Lung (tissue), 12 donors: Measurements from ENCODE around the gene PWWP2B. TPM values are rescaled to one million over a fixed set of nuclear protein-coding genes. Genes with fewer than 3 reads are reported as not detected.
"Not testable (repeated sequence)": the region's sequence is repeated elsewhere in the genome, so short reads cannot be mapped to it uniquely, and the experiment has no call there.

Experiments
- ATAC-seq: fragments of 200-7000 bp; cut with Tn5 transposase; one replicate; pipeline ENCODE4 v1.9.1; 2020; ENCODE audit warnings: moderate number of reproducible peaks; ENCODE audit not compliant: insufficient read depth, low FRiP score
- DNase-seq, 3 donors: peaks; one replicate each; pipeline ENCODE4 v3.0.0-alpha.2; 2013 to 2017
- H3K27ac ChIP-seq, 2 donors: one replicate each; pipeline ENCODE4 v1.5.1; 2013; ENCODE audit warnings: mild to moderate bottlenecking in 2 of 2, moderate library complexity in 2 of 2, control low read depth in 1 of 2, inconsistent platforms in 1 of 2, low read depth in 1 of 2, low read length in 1 of 2
- H3K27me3 ChIP-seq, 3 donors: one replicate each; pipeline ENCODE4 v1.5.1; 2013; ENCODE audit warnings: low read length in 2 of 3; ENCODE audit not compliant: control insufficient read depth in 3 of 3, insufficient read depth in 3 of 3
- H3K36me3 ChIP-seq, 4 donors: one replicate each; pipeline ENCODE4 v1.5.1; 2013; ENCODE audit warnings: low read length in 4 of 4, mild to moderate bottlenecking in 1 of 4, moderate library complexity in 1 of 4; ENCODE audit not compliant: control insufficient read depth in 4 of 4, insufficient read depth in 4 of 4
- H3K4me1 ChIP-seq, 5 donors: one replicate each; pipeline ENCODE4 v1.5.1; 2013; ENCODE audit warnings: low read length in 5 of 5, mild to moderate bottlenecking in 2 of 5, moderate library complexity in 1 of 5; ENCODE audit not compliant: control insufficient read depth in 5 of 5, insufficient read depth in 5 of 5
- H3K4me3 ChIP-seq: one replicate; pipeline ENCODE4 v1.5.1; 2013; ENCODE audit warnings: mild to moderate bottlenecking, control low read depth, moderate library complexity
- H3K9ac ChIP-seq, 2 donors: one replicate each; pipeline ENCODE4 v1.5.1; 2013; ENCODE audit warnings: low read length in 2 of 2, control low read depth in 1 of 2; ENCODE audit not compliant: insufficient read depth in 1 of 2
- H3K9me3 ChIP-seq, 4 donors: one replicate each; pipeline ENCODE4 v1.5.1; 2013; ENCODE audit warnings: low read length in 3 of 4, mild to moderate bottlenecking in 1 of 4, moderate library complexity in 1 of 4; ENCODE audit not compliant: control insufficient read depth in 4 of 4, insufficient read depth in 3 of 4
- WGBS, 2 donors: extraction: QIAGEN DNeasy Blood & Tissue Kit; methylation state at CpG; one replicate each; pipeline ENCODE4 v1.1.7; 2013; 5-methylcytosine and 5-hydroxymethylcytosine counted together
- polyA plus RNA-seq, 2 donors: library from polyadenylated mRNA; stranded (reverse); fragments of 200-250 nt; gene quantifications; one replicate each; pipeline ENCODE4 v1.2.1, GENCODE V29; 2013
- total RNA-seq, 2 donors: library from RNA; depleted of rRNA in 1 of 2; stranded (reverse); fragments of >200 nt in 1 of 2; gene quantifications; one replicate each; pipeline ENCODE4 v1.2.1, GENCODE V29; 2014 to 2021
- TF ChIP-seq, protein P1 (sequence below): IDR thresholded peaks from 2 replicates; pipeline ENCODE4 v1.5.1; 2012; ENCODE audit warnings: mild to moderate bottlenecking; ENCODE audit errors: control extremely low read depth, extremely low read depth
- donor health status: control.
- donor health status: control.
- donor health status: Bipolar disorder and iron deficiency.
- donor health status: healthy.
- donor health status: DM: yes; HTN: yes; CAD: no.

The PWWP2B gene
- total and polyA plus RNA-seq, 4 donors = 20.1 to 33.4 (median 21.1) TPM

DNA sequence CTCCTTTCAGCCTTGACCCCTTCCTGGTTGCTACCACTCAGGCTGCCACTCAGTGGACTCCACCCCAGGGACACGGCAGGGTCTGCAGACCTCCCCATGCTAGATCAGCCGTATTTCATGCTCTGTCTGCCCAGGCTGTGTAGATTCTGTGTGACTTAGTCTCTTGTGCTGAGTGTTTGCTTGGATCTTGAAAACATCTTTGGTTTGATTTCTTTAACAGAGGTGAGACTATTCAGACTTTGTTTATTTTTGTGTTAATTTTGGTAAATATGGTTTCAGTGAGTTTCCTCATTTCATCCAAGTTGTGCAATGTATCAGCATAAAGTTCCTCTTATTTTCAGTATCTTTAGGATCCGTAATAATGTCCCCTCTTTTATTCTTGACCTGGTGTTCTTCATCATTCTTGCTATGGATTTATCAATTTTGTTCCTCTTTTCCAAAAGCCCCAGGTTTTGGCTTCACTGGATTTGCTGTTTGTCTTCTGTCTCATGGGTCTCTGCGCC is 21.2 kb upstream of the PWWP2B start:
- Histone ChIP-seq H3K27me3 (no peaks in the 10 kb centered on the region), H3K9me3 (peaks cover 0 to 2% (median 0%) of the 10 kb centered on the region in 4 donors), H3K4me3 (no peak overlapping the region), H3K4me1 (peaks cover 0 to 7% (median 0%) of the 10 kb centered on the region in 5 donors), H3K36me3 (peaks cover 0 to 7% (median 0%) of the 10 kb centered on the region in 4 donors), H3K27ac (peak overlapping the region in 1 of 2 donors; percentile 73), H3K9ac (no peak overlapping the region)
- ATAC-seq (peak; percentile 62), DNase-seq (no peak)
- TF ChIP-seq, protein P1, sequence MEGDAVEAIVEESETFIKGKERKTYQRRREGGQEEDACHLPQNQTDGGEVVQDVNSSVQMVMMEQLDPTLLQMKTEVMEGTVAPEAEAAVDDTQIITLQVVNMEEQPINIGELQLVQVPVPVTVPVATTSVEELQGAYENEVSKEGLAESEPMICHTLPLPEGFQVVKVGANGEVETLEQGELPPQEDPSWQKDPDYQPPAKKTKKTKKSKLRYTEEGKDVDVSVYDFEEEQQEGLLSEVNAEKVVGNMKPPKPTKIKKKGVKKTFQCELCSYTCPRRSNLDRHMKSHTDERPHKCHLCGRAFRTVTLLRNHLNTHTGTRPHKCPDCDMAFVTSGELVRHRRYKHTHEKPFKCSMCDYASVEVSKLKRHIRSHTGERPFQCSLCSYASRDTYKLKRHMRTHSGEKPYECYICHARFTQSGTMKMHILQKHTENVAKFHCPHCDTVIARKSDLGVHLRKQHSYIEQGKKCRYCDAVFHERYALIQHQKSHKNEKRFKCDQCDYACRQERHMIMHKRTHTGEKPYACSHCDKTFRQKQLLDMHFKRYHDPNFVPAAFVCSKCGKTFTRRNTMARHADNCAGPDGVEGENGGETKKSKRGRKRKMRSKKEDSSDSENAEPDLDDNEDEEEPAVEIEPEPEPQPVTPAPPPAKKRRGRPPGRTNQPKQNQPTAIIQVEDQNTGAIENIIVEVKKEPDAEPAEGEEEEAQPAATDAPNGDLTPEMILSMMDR = no peak
- WGBS, 2 donors = 54 to 55% methylated on average over 4 of the region's 4 CpGs

DNA sequence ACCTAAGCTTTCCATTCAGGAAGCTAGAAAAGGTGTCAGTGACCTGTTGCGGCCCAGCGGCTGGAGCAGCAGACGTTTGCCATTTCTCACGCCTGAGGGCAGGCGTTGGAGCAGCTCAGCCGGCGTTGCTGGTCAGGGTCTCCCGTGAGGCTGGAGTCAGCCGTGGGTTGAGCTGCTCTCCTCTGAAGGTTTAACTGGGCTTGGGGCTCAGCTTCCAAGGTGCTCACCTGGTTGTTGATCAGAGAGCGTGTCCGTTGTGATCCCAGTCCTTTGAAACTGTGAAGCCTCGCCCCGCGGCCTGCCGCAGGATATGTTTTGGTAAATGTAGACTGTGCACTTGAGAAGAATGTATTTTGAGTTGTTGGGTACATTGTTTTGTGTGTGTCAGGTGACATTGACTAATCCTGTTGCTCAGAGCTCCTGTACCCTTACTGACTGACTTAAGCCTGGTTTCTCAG is 20.6 kb upstream of the PWWP2B start:
- Histone ChIP-seq H3K9ac (no peak overlapping the region), H3K9me3 (no peaks in the 10 kb centered on the region), H3K27me3 (no peaks in the 10 kb centered on the region), H3K4me3 (no peak overlapping the region), H3K27ac (peak overlapping the region in 1 of 2 donors; percentile 34), H3K36me3 (peaks cover 0 to 5% (median 0%) of the 10 kb centered on the region in 4 donors), H3K4me1 (peaks cover 0 to 7% (median 0%) of the 10 kb centered on the region in 5 donors)
- TF ChIP-seq, protein P1 = no peak
- 83 to 90% methylated on average over 15 of the region's 15 CpGs for WGBS, 2 donors
- ATAC-seq = no peak
- DNase-seq = no peak

DNA sequence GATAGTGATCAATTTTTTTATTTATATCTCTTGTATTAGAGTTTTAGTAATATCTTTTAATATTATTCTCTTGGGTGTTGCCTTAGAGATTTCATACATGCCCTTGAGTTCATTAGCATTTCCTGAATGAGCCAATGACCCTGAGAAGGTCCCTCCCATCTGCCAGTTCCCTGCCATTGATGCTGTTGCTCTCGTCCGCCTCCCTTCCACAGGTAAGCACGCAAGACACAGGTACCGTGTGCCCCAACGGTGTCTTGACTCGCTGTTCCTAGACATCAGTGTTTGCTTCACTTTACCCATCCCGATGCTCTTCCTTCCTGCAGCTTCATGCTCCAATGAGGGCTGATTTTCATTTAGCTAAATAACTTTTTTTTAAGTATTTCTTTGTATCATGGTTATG is 19.7 kb upstream of the PWWP2B start:
- peaks cover 0 to 5% (median 0%) of the 10 kb centered on the region in 4 donors for H3K36me3 ChIP-seq
- H3K9me3 ChIP-seq = no peaks in the 10 kb centered on the region
- no peak overlapping the region for H3K9ac ChIP-seq
- no peaks in the 10 kb centered on the region for H3K27me3 ChIP-seq
- H3K27ac ChIP-seq = no peak overlapping the region
- ATAC-seq = no peak
- TF ChIP-seq, protein P1 = no peak
- no peak overlapping the region for H3K4me3 ChIP-seq
- 91 to 95% methylated on average over 7 of the region's 7 CpGs for WGBS, 2 donors
- DNase-seq = no peak
- H3K4me1 ChIP-seq = peaks cover 0 to 7% (median 0%) of the 10 kb centered on the region in 5 donors

DNA sequence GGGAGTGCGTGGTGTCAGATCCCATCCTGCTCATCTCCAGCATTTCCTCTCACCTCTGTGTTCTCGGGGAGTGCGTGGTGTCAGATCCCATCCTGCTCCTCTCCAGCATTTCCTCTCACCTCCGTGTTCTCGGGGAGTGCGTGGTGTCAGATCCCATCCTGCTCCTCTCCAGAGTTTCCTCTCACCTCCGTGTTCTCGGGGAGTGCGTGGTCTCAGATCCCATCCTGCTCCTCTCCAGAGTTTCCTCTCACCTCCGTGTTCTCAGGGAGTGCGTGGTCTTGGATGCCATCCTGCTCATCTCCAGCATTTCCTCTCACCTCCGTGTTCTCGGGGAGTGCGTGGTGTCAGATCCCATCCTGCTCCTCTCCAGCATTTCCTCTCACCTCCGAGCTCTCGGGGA is 18.0 kb upstream of the PWWP2B start:
- not testable (repeated sequence) for ATAC-seq, H3K9me3 ChIP-seq, H3K27ac ChIP-seq, H3K9ac ChIP-seq, H3K4me1 ChIP-seq, H3K36me3 ChIP-seq, H3K4me3 ChIP-seq, H3K27me3 ChIP-seq, DNase-seq
- 89 to 95% methylated on average over 16 of the region's 16 CpGs for WGBS, 2 donors

DNA sequence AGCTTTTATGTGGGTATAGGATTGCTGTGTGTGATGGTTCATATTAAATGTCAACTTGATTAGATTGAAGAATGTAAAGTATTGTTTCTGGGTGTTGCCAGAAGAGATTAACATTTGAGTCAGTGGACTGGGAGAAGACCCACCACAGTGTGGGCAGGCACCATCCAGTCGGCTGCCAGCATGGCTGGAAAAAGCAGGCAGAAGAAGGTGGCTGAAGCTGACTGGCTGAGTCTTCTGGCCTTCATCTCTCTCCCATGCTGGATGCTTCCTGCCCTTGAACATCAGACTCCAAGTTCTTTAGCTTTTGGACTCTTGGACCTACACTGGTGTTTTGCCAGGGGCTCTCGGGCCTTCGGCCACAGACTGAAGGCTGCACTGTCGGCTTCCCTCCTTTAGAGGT is 16.0 kb upstream of the PWWP2B start:
- not testable (repeated sequence) for H3K9ac ChIP-seq, H3K4me3 ChIP-seq, H3K9me3 ChIP-seq, H3K27me3 ChIP-seq, H3K27ac ChIP-seq, ATAC-seq, DNase-seq, H3K36me3 ChIP-seq, H3K4me1 ChIP-seq
- WGBS, 2 donors = 97 to 98% methylated on average over 4 of the region's 4 CpGs
